H1 (cell line): ENCODE data around the gene MYO16. TPM values are rescaled to one million over a fixed set of nuclear protein-coding genes. Genes with fewer than 3 reads are reported as not detected.

ENCODE experiments used
- CTCF ChIA-PET: fragments of 300-600 bp; sonication (Branson Sonifier 250); formaldehyde crosslinking; loops from one replicate; lab custom pipeline; 2021; ENCODE audit not compliant: partially characterized antibody; lab: Charles Lee
- POLR2A ChIA-PET: fragments of 300-600 bp; sonication (Branson Sonifier 250); formaldehyde crosslinking; loops from one replicate; lab custom pipeline; 2021; ENCODE audit warnings: inconsistent platforms; ENCODE audit not compliant: partially characterized antibody; lab: Charles Lee
- DNase-seq, 2 experiments: peaks; one replicate each; pipeline versions ENCODE4 v3.0.0 to v3.0.0-alpha.2; 2010 to 2022; ENCODE audit warnings: low spot score in 2 of 2, low read depth in 1 of 2, mixed read lengths in 1 of 2
- FAIRE-seq: peaks from 2 replicates; lab custom pipeline; 2011; peaks lifted over from hg19 to GRCh38; lab: Jason Lieb, UNC
- H2AFZ ChIP-seq: 2 replicates; pipeline ENCODE4 v1.8.1; 2012; ENCODE audit warnings: low read length, inconsistent platforms
- H2AK5ac ChIP-seq: 2 replicates; pipeline ENCODE4 v1.6.1; 2013; ENCODE audit warnings: low read depth, low read length
- H2BK120ac ChIP-seq: replicated peaks from 2 replicates; pipeline ENCODE3; 2013; ENCODE audit warnings: low read depth, low read length, inconsistent platforms
- H2BK12ac ChIP-seq: 2 replicates; pipeline ENCODE4 v1.6.1; 2013; ENCODE audit warnings: low read depth, low read length
- H2BK15ac ChIP-seq: 2 replicates; pipeline ENCODE4 v1.6.1; 2013; ENCODE audit warnings: low read length
- H2BK20ac ChIP-seq: 2 replicates; pipeline ENCODE4 v1.6.1; 2013; ENCODE audit warnings: low read length
- H2BK5ac ChIP-seq: 2 replicates; pipeline ENCODE4 v1.6.1; 2013; ENCODE audit warnings: low read depth, low read length
- H3K14ac ChIP-seq: 2 replicates; pipeline ENCODE4 v1.6.1; 2013; ENCODE audit warnings: inconsistent platforms; ENCODE audit not compliant: insufficient read length
- H3K18ac ChIP-seq: 2 replicates; pipeline ENCODE4 v1.6.1; 2013; ENCODE audit warnings: low read length; ENCODE audit errors: extremely low read depth
- H3K23ac ChIP-seq: 2 replicates; pipeline ENCODE4 v1.6.1; 2013; ENCODE audit warnings: inconsistent platforms; ENCODE audit not compliant: insufficient read length
- H3K23me2 ChIP-seq: 2 replicates; pipeline ENCODE4 v1.6.1; 2013; ENCODE audit warnings: low read depth, low read length
- H3K27ac ChIP-seq: 2 replicates; pipeline ENCODE4 v1.6.1; 2011; ENCODE audit warnings: low read depth, low read length, inconsistent platforms
- H3K27me3 ChIP-seq, 4 experiments: replicated peaks in 1 of 4; 1 replicate in 1 of 4; 2 replicates in 3 of 4; pipeline versions ENCODE4 v1.6.1 to v1.8.1; 2011 to 2013; ENCODE audit warnings: low read length in 3 of 4, mild to moderate bottlenecking in 3 of 4, inconsistent platforms in 2 of 4, mixed read lengths in 2 of 4, moderate library complexity in 1 of 4; ENCODE audit not compliant: control insufficient read depth in 3 of 4, insufficient read depth in 3 of 4; ENCODE audit errors: extremely low read depth in 1 of 4
- H3K36me3 ChIP-seq, 4 experiments: 2 replicates each; pipeline versions ENCODE4 v1.6.1 to v1.8.1; 2011 to 2013; ENCODE audit warnings: mild to moderate bottlenecking in 4 of 4, low read length in 3 of 4, moderate library complexity in 2 of 4, control low read depth in 1 of 4, inconsistent platforms in 1 of 4; ENCODE audit not compliant: insufficient read depth in 4 of 4, control insufficient read depth in 2 of 4
- H3K4ac ChIP-seq: replicated peaks from 2 replicates; pipeline ENCODE3; 2013; ENCODE audit warnings: low read length, low read depth, mixed read lengths, inconsistent platforms; ENCODE audit not compliant: insufficient read length
- H3K4me1 ChIP-seq, 4 experiments: replicated peaks in 1 of 4; 1 replicate in 1 of 4; 2 replicates in 3 of 4; pipeline versions ENCODE4 v1.6.1 to v1.8.1; 2011 to 2013; ENCODE audit warnings: low read length in 3 of 4, inconsistent platforms in 2 of 4, mixed read lengths in 1 of 4; ENCODE audit not compliant: insufficient read depth in 4 of 4, control insufficient read depth in 3 of 4
- H3K4me2 ChIP-seq, 2 experiments: 2 replicates each; pipeline versions ENCODE4 v1.6.1 to v1.8.1; 2011 to 2013; ENCODE audit warnings: low read depth in 2 of 2, low read length in 2 of 2, control low read depth in 1 of 2, inconsistent platforms in 1 of 2, mild to moderate bottlenecking in 1 of 2; ENCODE audit not compliant: insufficient read depth in 1 of 2
- H3K4me3 ChIP-seq, 4 experiments: fragments of 200-600, 300-600 bp in 1 of 4; sonication (generic), shearing (Covaris generic), sonication (Bioruptor Twin) in 1 of 4; 2 replicates each; pipeline versions ENCODE4 v1.5.1 to v1.8.1; 2011 to 2016; ENCODE audit warnings: low read length in 4 of 4, low read depth in 3 of 4, control low read depth in 2 of 4, inconsistent platforms in 2 of 4, mild to moderate bottlenecking in 2 of 4, mixed read lengths in 1 of 4, moderate library complexity in 1 of 4; ENCODE audit not compliant: insufficient read depth in 2 of 4; ENCODE audit errors: extremely low read depth in 1 of 4
- H3K56ac ChIP-seq: replicated peaks from 2 replicates; pipeline ENCODE3; 2013; ENCODE audit warnings: low read depth, mild to moderate bottlenecking, mixed read lengths, low read length, inconsistent platforms; ENCODE audit not compliant: insufficient read length
- H3K79me1 ChIP-seq: 2 replicates; pipeline ENCODE4 v1.6.1; 2013; ENCODE audit warnings: low read depth, low read length, control low read depth
- H3K79me2 ChIP-seq, 2 experiments: 2 replicates each; pipeline versions ENCODE4 v1.6.1 to v1.8.1; 2012 to 2013; ENCODE audit warnings: low read length in 2 of 2, mild to moderate bottlenecking in 2 of 2, inconsistent platforms in 1 of 2; ENCODE audit not compliant: insufficient read depth in 2 of 2, control insufficient read depth in 1 of 2
- H3K9ac ChIP-seq, 4 experiments: replicated peaks in 1 of 4; 1 replicate in 1 of 4; 2 replicates in 3 of 4; pipeline versions ENCODE4 v1.6.1 to v1.8.1; 2011 to 2013; ENCODE audit warnings: low read depth in 3 of 4, low read length in 3 of 4, control low read depth in 2 of 4, mild to moderate bottlenecking in 2 of 4, moderate library complexity in 2 of 4, inconsistent platforms in 1 of 4; ENCODE audit errors: extremely low read depth in 1 of 4
- H3K9me3 ChIP-seq, 2 experiments: 2 replicates each; pipeline versions ENCODE4 v1.6.1 to v1.8.1; 2012 to 2013; ENCODE audit warnings: mild to moderate bottlenecking in 2 of 2, moderate library complexity in 2 of 2, control low read depth in 1 of 2, inconsistent platforms in 1 of 2, low read depth in 1 of 2, low read length in 1 of 2, mixed read lengths in 1 of 2; ENCODE audit not compliant: insufficient read depth in 2 of 2
- H4K20me1 ChIP-seq, 2 experiments: replicated peaks in 1 of 2; 2 replicates each; pipeline versions ENCODE3 to v1.8.1; 2011 to 2013; ENCODE audit warnings: inconsistent platforms in 2 of 2, low read length in 2 of 2, mild to moderate bottlenecking in 1 of 2; ENCODE audit not compliant: insufficient read depth in 2 of 2, control insufficient read depth in 1 of 2
- H4K5ac ChIP-seq: 2 replicates; pipeline ENCODE4 v1.6.1; 2013; ENCODE audit warnings: low read length, low read depth, mixed read lengths, inconsistent platforms; ENCODE audit not compliant: insufficient read length
- H4K8ac ChIP-seq: 2 replicates; pipeline ENCODE4 v1.8.0; 2013; ENCODE audit warnings: mild to moderate bottlenecking, moderate library complexity, low read length, inconsistent platforms; ENCODE audit not compliant: insufficient read depth; ENCODE audit errors: extremely low read depth
- H4K91ac ChIP-seq: replicated peaks from 2 replicates; pipeline ENCODE3; 2013; ENCODE audit warnings: low read length, mixed read lengths, inconsistent platforms; ENCODE audit not compliant: insufficient read length
- ATF2 ChIP-seq: IDR thresholded peaks from 2 replicates; pipeline ENCODE4 v1.6.1; 2012; ENCODE audit warnings: low read length, inconsistent platforms
- ATF3 ChIP-seq: IDR thresholded peaks from 2 replicates; pipeline ENCODE4 v1.6.1; 2011; ENCODE audit warnings: low read depth, mild to moderate bottlenecking, low read length; ENCODE audit not compliant: insufficient read depth
- BCL11A ChIP-seq, 2 experiments: IDR thresholded peaks; one replicate each; pipeline ENCODE4 v1.6.1; 2011; ENCODE audit warnings: low read depth in 2 of 2, low read length in 2 of 2, mild to moderate bottlenecking in 2 of 2
- CBX8 ChIP-seq: fragments of 300-800, 300-1000 bp; sonication (generic); IDR thresholded peaks from 2 replicates; pipeline ENCODE4 v1.7.1; 2016; ENCODE audit warnings: low read depth, low read length, borderline replicate concordance
- EGR1 ChIP-seq: IDR thresholded peaks from 2 replicates; pipeline ENCODE4 v1.6.1; 2011; ENCODE audit warnings: low read depth, low read length, borderline replicate concordance
- HDAC2 ChIP-seq, 2 experiments: fragments of 300-600 bp in 1 of 2; sonication (generic) in 1 of 2; IDR thresholded peaks; 2 replicates each; pipeline ENCODE4 v1.6.1; 2011 to 2012; ENCODE audit warnings: low read depth in 2 of 2, low read length in 2 of 2, mild to moderate bottlenecking in 2 of 2, moderate library complexity in 2 of 2, borderline replicate concordance in 1 of 2, inconsistent platforms in 1 of 2
- POLR2AphosphoS5 ChIP-seq: IDR thresholded peaks from 2 replicates; pipeline ENCODE4 v1.6.1; 2011; ENCODE audit warnings: low read depth, low read length
- RFX5 ChIP-seq: IDR thresholded peaks from 2 replicates; pipeline ENCODE4 v1.6.1; 2011; ENCODE audit warnings: low read depth, low read length, improper control_type of control experiment, borderline replicate concordance
- SIN3A ChIP-seq, 2 experiments: IDR thresholded peaks in 1 of 2; conservative IDR thresholded peaks in 1 of 2; 2 replicates each; pipeline ENCODE4 v1.6.1; 2011 to 2012; ENCODE audit warnings: low read length in 2 of 2, improper control_type of control experiment in 1 of 2, low read depth in 1 of 2, mild to moderate bottlenecking in 1 of 2
- SRF ChIP-seq: IDR thresholded peaks from 2 replicates; pipeline ENCODE4 v1.6.1; 2011; ENCODE audit warnings: mild to moderate bottlenecking, low read depth, low read length, moderate library complexity
- WGBS, 2 experiments: shearing (Covaris generic) in 1 of 2; methylation state at CpG; one replicate each; pipeline versions ENCODE4 v1.1.6 to v1.1.7; 2013 to 2015; ENCODE audit warnings: low lambda C conversion rate in 2 of 2, mixed read lengths in 2 of 2, inconsistent platforms in 1 of 2, low coverage in 1 of 2, missing lambda C conversion rate in 1 of 2; ENCODE audit not compliant: insufficient replicate concordance in 2 of 2, insufficient coverage in 1 of 2, insufficient read length in 1 of 2; ENCODE audit errors: extremely low coverage in 1 of 2, missing lambda C conversion rate in 1 of 2; 5-methylcytosine and 5-hydroxymethylcytosine counted together
- polyA plus RNA-seq, 7 experiments: library from polyadenylated mRNA; depleted of rRNA in 3 of 7; stranded (reverse) in 5 of 7; unstranded in 2 of 7; fragments of >200 nt in 5 of 7; fragments of 200-250 nt in 2 of 7; gene quantifications; 1 replicate in 5 of 7; 2 replicates in 1 of 7; 4 replicates in 1 of 7; pipeline versions ENCODE4 v1.2.1 to v1.2.3, GENCODE V29; 2011 to 2013; ENCODE audit warnings: missing spikeins in 2 of 7, mixed read lengths in 2 of 7
- total RNA-seq: library from RNA; stranded (reverse); fragmentation: NEBNext Ultra II Directional; extraction: Animal tissue kit (Norgen Biotek cat#: 25700); gene quantifications from 2 replicates; pipeline ENCODE4 v1.2.1, GENCODE V29; 2021

The MYO16 gene
- total and polyA plus RNA-seq, 2 of the 8 experiments (the other 6 are each of a cell fraction or from before 2014, with no cell fraction given): 0.02 to 0.22 TPM

- Histone ChIP-seq H3K79me2 (no peaks in the 10 kb centered on the region), H3K56ac (no peak overlapping the region), H3K9me3 (peaks cover 6 to 12% of the 10 kb centered on the region in 2 experiments), H3K36me3 (no peaks in the 10 kb centered on the region; a peak in 2 of 8 replicates), H2BK15ac (no peak overlapping the region), H3K9ac (no peak overlapping the region), H4K5ac (no peak overlapping the region), H2BK20ac (no peak overlapping the region), H3K27ac (no peak overlapping the region), H4K8ac (no peak overlapping the region; the same call in 1 of the 2 replicates), H3K14ac (no peak overlapping the region), H3K23me2 (no peaks in the 10 kb centered on the region), H3K79me1 (no peaks in the 10 kb centered on the region), H4K20me1 (no peaks in the 10 kb centered on the region), H3K4me3 (no peak overlapping the region), H3K23ac (no peak overlapping the region), H3K27me3 (no peaks in the 10 kb centered on the region), H2BK5ac (no peak overlapping the region), H3K18ac (no peak overlapping the region), H3K4me2 (no peak overlapping the region), H2AK5ac (no peak overlapping the region), H3K4ac (no peak overlapping the region), H2AFZ (no peak overlapping the region), H2BK12ac (no peak overlapping the region), H3K4me1 (no peaks in the 10 kb centered on the region), H4K91ac (no peak overlapping the region), H2BK120ac (no peak overlapping the region)
- 98% methylated on average over 18 of the region's 33 CpGs; no CpG with 5 or more reads in 1 of the 2 experiments for WGBS, 2 experiments
- DNase-seq (no peak), FAIRE-seq (no peak)
- ChIA-PET CTCF (interaction anchor here (2.4 kb wide), 1 partner anchor 12 kb away, joined by 6 read pairs; no protein-coding TSS in a partner anchor), POLR2A (no interaction called here)
- no peak for TF ChIP-seq HDAC2 (IDR thresholded peaks at IDR 0.05; ENCODE audit: borderline replicate concordance in 1 of 2, low read depth in 2 of 2, low read length in 2 of 2)
- TF ChIP-seq SRF: no peak
- no peak for TF ChIP-seq RFX5
- no peak for TF ChIP-seq ATF2
- no peak for TF ChIP-seq BCL11A (IDR thresholded peaks at IDR 0.05; ENCODE audit: low read depth in 2 of 2, low read length in 2 of 2)
- no peak for TF ChIP-seq ATF3
- no peak for TF ChIP-seq CBX8
- no peak for TF ChIP-seq EGR1
- no peak for TF ChIP-seq POLR2AphosphoS5
- TF ChIP-seq SIN3A (conservative IDR thresholded peaks at IDR 0.05 in 1 of 2, IDR thresholded peaks at IDR 0.05 in 1 of 2; ENCODE audit: low read depth in 1 of 2, low read length in 2 of 2): no peak
Observed at GRCh38 chr13:109140054-109140453, 510.6 kb downstream of the MYO16 start.
